ENCODE data around the gene APOBEC2. TPM values are rescaled to one million over a fixed set of nuclear protein-coding genes. Genes with fewer than 3 reads are reported as not detected.

APOBEC2 gene
- total RNA-seq, 6 experiments from 2014 or later = not detected

DNA sequence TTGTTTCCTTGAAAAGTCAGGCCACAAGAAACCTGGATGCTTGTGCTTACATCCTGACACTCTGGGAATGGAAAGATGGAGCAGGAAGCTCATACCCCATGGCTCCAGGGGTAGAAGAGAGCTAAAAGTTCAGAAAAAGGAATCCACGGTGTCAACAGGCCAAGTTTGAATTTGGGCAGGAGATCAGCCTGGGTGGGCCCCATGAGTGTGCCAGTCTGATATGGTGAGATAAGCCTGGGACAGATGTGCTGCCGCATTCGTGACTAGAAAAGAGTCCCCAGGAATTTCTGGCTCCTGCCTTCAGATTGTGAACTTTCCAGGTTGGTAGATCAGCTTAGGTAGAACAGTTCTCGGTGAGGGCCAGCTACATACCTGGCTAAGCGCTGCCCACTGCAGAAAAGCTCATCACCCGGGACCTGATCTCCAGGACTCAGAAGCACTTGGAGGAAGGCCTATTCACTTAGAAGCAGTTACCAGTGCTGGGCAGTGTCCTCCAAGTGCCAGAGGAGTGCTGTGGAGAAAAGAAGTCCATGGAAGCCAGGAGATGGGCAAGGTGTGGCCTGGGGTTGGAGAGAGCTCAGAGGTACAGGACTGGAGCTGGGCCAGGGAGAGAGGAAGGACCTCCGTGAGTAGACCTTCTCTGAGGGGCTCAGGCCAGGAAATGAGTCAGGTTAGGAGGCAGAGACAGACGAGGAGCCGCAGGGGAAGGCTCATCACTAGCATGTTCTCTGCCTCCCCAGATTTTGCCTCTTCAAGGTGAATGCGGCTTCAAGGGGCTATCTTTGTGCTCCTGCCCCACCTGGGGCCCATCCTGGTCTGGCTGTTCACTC, 10.6 kb upstream of the APOBEC2 start, which contains the start of gene TSPO2:
Gene TSPO2 (plus strand): TSS at position 242 of the 830 bp plus-strand sequence. CDS start 519 bp downstream, at position 761.
- TF ChIP-seq CTCF (IDR thresholded peaks at IDR 0.05) = no peak
- Mint-ChIP-seq H3K4me3 (no peak within 1 kb of the TSS), H3K4me1 (ENCODE audit: low read depth) (peaks cover 18% of the 10 kb centered on the region), H3K9me3 (no peaks in the 10 kb centered on the region), H3K36me3 (ENCODE audit: low read depth) (no peaks in the 10 kb centered on the region), H3K27me3 (ENCODE audit: insufficient read depth) (peaks cover 17% of the 10 kb centered on the region), H3K27ac (no peak within 1 kb of the TSS)
- no peak for DNase-seq

DNA sequence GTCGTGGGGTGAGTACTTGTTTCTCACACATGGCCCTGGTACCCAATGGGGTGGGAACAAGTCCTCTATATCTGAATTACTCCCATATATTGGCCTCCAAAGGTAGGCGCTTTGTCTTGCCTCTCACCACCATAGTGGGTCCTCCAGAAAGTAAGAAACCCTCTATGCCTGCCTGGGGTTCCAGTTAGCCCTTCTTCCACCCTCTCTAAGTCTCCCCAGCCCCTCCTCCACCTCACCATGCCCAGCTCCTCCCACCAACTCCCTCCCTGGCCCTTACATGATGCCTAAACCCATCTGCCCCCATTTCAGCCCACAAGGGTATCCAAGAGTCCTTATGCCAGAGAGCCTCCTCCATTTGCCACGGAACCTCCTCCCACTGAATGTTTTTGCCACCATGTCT, 9.9 kb upstream of the APOBEC2 start:
- peaks cover 18% of the 10 kb centered on the region for H3K4me1 Mint-ChIP-seq (ENCODE audit: low read depth)
- no peak for TF ChIP-seq CTCF (IDR thresholded peaks at IDR 0.05)
- DNase-seq = no peak
- no peak overlapping the region for H3K27ac Mint-ChIP-seq
- H3K36me3 Mint-ChIP-seq (ENCODE audit: low read depth) = no peaks in the 10 kb centered on the region
- no peak overlapping the region for H3K4me3 Mint-ChIP-seq
- peaks cover 17% of the 10 kb centered on the region for H3K27me3 Mint-ChIP-seq (ENCODE audit: insufficient read depth)
- H3K9me3 Mint-ChIP-seq = no peaks in the 10 kb centered on the region

DNA sequence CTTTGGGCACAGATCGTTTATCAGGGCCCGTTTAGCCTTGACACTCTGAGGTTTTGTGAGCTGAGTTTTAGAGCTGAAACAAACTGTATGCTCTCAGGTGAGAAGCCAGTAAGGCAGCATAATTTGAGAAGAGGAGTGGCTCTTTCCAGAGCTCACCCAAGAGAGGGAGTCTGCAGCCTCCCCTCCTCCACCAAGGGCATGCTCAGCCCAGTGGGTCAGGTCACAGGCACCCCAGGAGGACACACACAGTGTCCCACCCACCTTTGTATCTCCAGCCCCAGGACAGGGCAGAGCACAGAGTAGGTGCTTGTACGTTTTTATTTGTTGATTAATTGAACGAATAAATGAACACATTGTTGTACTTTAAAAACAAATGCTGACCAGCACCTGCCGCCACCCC, 7.3 kb upstream of the APOBEC2 start:
- no peak for DNase-seq
- H3K36me3 Mint-ChIP-seq (ENCODE audit: low read depth) = no peaks in the 10 kb centered on the region
- peaks cover 33% of the 10 kb centered on the region for H3K4me1 Mint-ChIP-seq (ENCODE audit: low read depth)
- no peaks in the 10 kb centered on the region for H3K9me3 Mint-ChIP-seq
- H3K27me3 Mint-ChIP-seq (ENCODE audit: insufficient read depth) = peaks cover 25% of the 10 kb centered on the region
- no peak overlapping the region for H3K4me3 Mint-ChIP-seq
- TF ChIP-seq CTCF (IDR thresholded peaks at IDR 0.05) = no peak
- no peak overlapping the region for H3K27ac Mint-ChIP-seq

GRCh38 chr6:41046084-41046483, 6.9 kb upstream of the APOBEC2 start:
- peaks cover 30% of the 10 kb centered on the region for H3K4me1 Mint-ChIP-seq (ENCODE audit: low read depth)
- peaks cover 25% of the 10 kb centered on the region for H3K27me3 Mint-ChIP-seq (ENCODE audit: insufficient read depth)
- H3K27ac Mint-ChIP-seq = no peak overlapping the region
- no peak for TF ChIP-seq CTCF (IDR thresholded peaks at IDR 0.05)
- H3K9me3 Mint-ChIP-seq = no peaks in the 10 kb centered on the region
- H3K4me3 Mint-ChIP-seq = no peak overlapping the region
- no peaks in the 10 kb centered on the region for H3K36me3 Mint-ChIP-seq (ENCODE audit: low read depth)
- no peak for DNase-seq

DNA sequence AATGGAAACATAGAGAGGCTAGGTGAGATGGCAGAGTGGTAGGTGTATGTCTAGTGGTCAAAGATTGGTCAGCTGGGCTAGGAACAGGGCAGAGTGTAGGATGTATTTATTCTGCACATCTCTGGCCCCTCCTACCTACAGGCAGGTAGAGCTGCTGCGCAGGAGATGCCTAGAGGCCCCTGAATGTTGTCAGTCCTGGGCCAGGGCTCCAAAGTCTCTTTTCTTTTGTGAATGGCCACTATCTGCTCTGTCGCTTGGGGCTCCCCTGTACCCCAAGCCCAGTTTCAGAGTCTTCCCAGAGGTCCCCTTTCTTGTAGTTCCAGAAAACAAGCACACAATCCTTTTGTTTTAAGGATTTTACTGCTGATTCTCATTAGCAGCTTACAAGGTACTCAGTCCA, 5.7 kb upstream of the APOBEC2 start:
- Mint-ChIP-seq H3K4me1 (ENCODE audit: low read depth) (peaks cover 30% of the 10 kb centered on the region), H3K9me3 (no peaks in the 10 kb centered on the region), H3K36me3 (ENCODE audit: low read depth) (no peaks in the 10 kb centered on the region), H3K27me3 (ENCODE audit: insufficient read depth) (peaks cover 32% of the 10 kb centered on the region), H3K27ac (no peak overlapping the region), H3K4me3 (no peak overlapping the region)
- no peak for DNase-seq
- no peak for TF ChIP-seq CTCF (IDR thresholded peaks at IDR 0.05)

Data from HFFc6 (cell line).